GM21367 (cell line): ENCODE data around the gene RASSF5.
"Not testable (repeated sequence)": the region's sequence is repeated elsewhere in the genome, so short reads cannot be mapped to it uniquely, and the experiment has no call there.

Experiments
- ATAC-seq: cut with Tn5 transposase; IDR thresholded peaks from one replicate; pipeline ENCODE4 v1.9.1; 2021; ENCODE audit not compliant: unreplicated experiment

The RASSF5 gene

DNA sequence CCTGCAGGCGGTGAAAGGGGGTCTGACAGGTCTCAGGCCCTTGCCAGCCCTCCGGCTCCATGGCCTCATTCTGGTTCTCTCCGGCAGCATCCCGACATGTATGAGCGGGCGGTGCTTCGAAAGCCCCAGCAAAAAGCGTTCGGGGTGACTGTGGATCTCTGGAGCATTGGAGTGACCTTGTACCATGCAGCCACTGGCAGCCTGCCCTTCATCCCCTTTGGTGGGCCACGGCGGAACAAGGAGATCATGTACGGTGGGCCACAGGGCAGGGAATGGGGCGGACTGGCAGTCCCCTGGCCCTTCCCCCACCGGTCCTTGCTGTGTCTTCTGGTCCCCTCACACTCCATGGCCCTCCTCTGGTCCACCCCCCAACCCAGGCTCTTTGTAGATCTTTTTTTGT is 30.7 kb upstream of the RASSF5 start:
- no peak for ATAC-seq

DNA sequence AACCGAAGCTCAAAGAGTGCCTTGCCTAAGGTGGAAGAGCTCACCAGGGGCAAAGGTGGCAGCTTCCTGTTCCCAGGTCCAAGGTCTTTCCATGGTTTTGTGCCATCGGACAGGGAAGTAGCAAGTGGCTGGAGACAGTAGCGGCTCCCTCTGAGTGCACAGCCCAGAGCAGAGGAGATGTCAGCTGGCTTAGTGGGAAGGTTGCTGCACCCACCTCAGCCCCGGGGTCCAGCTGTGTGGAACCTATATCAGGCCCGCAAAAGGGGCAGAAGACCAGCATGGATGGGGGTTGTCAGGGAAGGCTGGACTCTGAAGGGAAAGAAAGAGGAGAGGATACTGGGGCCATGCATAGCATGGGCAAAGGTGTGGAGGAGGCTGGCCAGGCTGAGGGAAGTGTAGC is 30.2 kb upstream of the RASSF5 start:
- ATAC-seq = no peak

DNA sequence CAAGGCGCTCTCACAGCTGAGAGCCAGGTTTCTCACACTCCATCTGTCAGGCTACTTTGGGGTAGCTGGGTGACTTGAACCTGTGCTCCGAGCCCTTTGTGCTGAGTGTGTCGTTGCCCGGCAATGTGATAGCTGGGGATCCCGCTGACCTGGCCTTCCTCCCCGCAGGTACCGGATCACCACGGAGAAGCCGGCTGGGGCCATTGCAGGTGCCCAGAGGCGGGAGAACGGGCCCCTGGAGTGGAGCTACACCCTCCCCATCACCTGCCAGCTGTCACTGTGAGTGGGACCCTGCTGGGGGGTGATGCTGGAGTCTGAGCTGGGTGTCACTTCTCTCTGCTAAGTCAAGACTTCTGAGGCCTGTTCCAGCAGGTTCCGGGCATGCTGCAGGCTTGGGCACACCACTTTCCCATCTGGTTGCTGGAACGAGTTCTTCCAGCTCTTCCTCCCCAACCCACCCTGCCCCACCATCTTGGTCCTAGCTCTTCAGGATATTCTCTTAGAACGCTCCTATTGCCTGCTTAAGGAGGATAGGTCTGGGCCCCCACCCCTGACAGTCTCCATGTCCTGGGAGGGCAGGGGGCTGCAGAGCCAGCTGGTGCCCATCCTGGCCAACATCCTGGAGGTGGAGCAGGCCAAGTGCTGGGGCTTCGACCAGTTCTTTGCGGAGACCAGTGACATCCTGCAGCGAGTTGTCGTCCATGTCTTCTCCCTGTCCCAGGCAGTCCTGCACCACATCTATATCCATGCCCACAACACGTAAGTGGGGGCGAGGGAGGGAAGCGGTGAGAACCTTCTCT is 29.6 kb upstream of the RASSF5 start:
- ATAC-seq = no peak

DNA sequence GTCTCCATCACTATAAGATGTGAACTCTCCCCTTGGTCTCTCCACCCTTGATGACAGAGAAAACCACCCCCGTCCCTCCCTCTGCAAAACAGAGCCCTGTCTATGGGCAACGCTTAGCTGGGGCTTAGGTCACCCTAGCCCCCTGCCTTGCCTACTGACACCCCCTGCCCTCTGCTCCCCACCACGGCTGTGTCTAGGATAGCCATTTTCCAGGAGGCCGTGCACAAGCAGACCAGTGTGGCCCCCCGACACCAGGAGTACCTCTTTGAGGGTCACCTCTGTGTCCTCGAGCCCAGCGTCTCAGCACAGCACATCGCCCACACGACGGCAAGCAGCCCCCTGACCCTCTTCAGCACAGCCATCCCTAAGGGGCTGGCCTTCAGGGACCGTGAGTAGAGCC is 28.6 kb upstream of the RASSF5 start:
- ATAC-seq = no peak

DNA sequence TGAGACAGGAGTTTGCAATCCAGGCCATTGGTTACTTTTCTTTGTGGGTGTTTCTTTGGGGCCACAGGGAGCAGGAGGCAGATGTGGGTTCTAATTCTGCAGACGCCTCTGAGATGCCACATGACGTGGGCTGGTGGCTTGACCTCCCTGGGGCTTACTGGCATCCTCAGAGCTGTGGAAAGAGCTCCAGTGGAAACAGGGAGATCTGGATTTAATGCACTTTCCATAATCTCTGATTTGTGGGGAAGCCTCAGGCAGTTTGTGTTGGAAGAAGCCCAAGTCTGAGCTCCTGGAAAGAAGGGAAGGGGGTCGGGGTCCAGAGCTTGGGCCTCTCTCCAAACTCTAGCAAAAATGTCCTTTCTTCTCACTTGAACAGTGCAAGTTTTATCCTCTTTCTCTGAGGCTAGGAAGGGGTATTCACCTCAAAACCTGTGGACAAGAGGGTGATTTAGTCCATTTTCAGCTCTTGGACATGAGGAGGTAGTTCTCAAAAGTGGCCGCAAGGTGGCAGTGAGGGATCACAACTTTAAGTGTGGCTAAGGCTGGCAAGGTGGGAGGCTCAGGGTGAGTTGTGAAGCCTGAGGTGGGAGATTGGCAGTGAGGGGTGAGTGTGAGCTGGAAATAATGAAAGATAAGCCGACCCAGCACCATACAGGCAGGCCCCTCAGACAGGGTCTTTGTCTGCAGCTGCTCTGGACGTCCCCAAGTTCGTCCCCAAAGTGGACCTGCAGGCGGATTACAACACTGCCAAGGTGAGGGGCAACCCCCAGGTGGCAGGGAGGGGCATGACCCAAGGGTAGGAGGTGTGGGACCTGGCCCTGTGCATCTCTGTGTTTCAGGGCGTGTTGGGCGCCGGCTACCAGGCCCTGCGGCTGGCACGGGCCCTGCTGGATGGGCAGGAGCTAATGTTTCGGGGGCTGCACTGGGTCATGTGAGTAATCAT is 27.9 kb upstream of the RASSF5 start:
- ATAC-seq = no peak

DNA sequence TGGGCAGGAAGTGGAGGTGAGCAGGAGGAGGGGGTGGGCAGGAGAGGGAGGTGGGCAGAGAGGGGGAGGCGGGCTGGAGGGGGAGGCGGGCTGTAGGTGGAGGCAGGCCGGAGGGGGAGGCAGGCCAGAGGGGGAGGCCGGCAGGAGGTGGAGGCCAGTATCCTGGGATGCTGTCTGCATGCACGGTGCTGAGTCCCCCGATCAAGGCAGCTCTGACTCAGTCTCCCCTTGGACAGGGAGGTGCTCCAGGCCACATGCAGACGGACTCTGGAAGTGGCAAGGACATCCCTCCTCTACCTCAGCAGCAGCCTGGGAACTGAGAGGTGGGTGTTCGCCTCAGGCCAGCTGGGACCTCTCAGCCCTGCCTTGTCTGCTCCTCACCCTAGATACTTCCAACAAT is 27.1 kb upstream of the RASSF5 start:
- ATAC-seq = no peak

DNA sequence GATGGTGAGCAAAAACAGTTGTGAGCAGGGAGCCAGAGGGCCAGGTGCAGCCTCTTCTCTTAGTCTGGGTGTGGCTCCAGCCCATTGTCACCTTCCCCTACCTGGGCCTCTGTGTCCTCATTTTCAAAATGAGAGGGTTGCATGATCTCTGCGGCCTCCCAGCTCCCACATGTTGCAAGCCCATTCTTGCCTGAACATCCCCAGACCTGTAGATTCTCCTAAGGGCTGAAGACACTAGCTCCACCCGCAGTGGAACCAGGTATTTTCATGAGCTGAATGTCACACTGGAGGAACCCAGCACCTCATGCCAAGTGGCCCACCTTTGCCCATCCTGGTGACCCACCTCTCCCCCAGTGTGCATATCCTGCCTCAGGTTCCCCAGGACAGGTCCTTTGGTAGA is 24.7 kb upstream of the RASSF5 start:
- no peak for ATAC-seq

DNA sequence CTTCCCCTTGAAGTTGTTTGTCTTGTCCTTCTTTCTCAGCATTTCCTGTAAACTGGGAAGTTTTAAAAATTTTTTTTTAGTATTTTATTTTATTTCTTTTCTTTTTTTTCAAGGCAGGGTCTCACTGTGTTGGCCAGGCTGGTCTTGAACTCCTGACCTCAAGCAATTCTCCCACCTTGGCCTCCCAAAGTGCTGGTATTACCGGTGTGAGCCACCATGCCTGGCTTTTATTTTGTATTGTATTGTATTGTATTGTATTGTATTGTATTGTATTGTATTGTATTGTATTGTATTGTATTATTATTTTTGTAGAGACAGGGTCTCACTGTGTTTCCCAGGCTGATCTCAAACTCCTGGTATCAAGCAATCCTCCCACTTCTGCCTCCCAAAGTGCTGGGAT is 23.5 kb upstream of the RASSF5 start:
- ATAC-seq = not testable (repeated sequence)

DNA sequence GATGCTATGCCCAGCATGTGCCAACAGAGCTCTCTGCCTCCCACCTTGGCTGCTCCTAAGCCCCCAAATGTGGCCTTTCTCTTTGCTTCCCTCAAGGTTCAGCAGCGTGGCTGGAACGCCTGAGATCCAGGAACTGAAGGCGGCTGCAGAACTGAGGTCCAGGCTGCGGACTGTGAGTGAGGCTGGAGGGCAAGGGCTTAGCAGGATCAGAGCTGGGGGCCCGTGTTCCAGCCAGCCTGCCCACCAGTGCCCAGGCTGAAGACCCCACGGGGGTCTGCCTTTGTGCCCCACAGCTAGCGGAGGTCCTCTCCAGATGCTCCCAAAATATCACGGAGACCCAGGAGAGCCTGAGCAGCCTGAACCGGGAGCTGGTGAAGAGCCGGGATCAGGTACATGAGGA is 22.4 kb upstream of the RASSF5 start:
- no peak for ATAC-seq

DNA sequence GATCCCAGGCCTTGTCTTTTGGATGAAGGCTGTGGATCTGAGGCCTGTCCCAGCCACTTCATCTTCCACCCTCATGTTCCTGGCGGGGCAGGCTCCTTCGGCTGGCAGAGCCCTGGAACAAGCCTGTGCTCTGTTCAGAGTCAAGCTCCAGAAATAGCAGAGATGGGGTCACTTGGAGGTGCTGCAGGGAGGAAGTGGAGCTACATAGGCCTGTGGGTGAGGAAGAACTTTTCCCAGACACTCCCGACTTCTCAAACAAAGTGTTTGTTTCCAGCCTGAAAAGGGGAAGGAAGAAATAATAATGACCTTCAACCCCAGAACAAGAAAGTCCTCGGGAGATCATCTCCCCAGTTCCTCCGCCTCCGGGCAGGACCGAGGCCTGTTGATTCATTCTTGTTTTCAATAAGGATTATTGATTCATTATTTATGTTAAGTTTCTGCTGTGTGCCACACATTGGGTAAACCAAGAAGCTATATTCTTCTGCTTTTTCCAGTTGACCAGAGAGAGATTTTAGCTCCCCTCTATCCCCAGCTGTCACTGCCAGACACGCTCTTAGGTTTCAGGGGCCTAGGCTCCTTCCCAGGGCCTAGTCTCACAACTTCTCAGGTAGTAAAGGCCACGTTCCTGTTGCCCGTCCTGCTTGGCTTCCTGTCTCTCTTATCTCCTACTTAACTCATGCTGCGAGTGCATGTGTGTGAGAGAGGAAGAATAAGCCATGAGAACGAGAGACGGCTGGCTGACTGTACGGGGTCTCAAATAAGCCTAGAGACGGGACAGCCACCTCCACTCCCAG is 20.1 kb upstream of the RASSF5 start:
- ATAC-seq = no peak

DNA sequence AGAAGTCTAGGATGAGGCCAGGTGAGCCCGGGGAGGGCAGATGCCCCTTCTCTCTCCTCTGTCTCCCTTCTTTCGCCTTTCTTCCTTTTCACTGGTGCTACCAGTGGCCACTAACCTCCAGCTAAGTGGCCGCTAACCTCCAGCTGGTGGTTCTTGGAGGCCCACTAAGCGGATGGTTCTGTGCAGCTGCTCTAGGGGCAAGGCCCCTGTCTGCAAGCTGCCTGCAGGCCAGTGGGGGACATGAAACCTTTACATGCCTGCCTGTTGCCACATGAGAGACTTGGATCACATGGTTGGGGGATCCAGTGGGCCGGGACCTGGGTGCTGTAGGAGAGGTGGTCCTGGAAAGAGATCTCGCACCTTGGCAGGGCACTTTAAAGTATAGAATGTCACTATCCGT is 19.4 kb upstream of the RASSF5 start:
- no peak for ATAC-seq

DNA sequence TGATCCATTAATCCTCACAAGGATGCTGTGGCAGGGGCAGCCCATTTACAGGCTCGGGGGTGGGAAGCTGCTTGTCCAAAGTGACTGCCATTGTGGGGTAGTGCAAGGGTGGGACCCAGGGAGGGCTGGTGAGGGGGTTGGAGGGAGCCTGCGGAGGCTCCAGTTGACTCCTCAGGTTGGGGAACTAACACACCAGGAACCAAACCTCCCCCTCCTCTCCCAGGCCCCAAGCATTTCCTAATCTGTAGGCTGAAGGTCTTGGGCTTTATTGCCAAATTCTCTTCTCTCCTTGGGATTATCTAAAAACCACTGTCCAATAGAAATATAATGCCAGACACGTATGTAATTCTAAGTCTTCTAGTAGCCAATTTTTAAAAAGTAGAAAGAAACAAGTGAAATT is 18.9 kb upstream of the RASSF5 start:
- no peak for ATAC-seq

DNA sequence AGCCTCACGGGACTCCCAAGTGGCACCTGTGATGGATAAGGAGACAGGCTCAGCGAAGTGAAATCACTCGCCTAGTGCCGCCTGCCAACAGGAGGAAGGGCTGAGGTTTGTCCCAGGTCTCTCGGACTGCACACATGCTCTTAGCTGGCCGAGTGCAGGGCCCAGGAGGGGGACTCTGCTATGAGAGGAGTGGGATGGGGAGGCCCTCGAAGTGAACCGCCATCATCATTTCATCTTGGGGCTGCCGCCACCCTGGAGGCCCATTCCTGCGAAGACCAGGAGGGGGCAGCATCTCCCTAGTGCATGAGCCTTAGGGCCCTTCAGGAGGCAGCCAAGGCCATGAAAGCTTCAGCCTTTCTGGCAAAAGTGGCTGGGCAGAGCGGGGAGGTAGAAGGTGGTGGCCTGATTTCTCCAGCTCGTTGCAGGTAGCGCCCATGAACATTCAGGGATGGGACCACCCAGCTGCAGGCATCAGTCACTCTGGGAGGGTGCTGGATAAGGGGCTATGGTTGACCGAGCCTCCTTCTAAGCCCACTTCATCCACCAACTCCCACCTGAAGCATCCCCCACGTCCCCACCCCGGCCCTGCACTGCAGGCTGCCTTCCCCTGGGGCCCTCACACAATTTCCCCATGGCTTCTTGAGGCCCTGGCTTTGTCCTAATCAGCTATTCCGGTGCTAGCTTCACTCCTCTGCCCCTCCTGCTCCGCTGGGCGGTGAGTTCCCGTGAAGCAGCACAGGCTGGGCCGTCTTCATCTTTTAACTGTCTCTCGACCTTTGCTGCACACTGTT is 17.2 kb upstream of the RASSF5 start:
- ATAC-seq = no peak

DNA sequence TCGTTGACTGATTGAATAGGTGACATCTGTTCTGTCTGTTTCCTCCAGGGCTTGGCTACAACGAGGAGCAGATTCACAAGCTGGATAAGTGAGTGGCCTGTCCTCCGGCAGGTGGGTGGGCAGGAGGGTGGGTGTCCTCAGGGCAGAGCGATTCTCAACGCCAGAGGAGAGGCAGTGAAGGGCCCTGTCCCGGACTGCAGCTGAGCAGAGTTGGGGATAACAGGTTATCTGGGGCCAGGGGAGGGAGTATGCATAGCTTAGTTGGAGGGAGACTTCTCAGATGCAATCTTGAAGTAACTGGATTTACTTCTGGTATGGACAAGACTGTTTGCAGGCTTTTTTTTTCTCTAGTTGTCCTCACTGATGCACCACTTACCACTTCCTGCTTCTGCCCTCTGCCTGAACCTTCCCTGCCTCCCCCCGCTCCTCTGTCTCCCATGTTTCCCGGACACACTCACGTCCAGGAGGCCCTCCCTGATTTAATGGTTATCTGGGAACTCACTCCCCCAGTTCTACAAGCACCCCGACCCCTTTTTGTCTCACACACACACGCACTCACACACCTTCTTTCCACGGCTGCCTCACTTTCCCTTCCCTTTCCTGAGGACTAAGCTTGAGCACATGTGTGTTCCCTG is 16.4 kb upstream of the RASSF5 start:
- ATAC-seq = no peak

DNA sequence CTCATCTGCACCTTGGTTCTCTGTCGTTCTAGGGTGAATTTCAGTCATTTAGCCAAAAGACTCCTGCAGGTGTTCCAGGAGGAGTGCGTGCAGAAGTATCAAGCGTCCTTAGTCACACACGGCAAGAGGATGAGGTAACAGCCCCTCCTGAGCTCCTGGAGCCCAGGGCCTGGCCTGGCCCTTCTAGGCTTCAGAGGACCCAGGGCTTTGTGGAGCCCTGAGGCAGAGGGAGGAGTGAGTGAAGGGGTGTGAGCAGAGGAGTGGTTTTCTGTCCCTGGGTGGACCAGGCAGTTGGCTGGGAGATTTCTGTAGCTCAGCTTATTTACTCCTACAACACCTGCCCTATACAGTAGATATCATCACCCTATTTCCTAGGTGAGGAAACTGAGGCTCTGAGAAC is 15.7 kb upstream of the RASSF5 start:
- no peak for ATAC-seq

DNA sequence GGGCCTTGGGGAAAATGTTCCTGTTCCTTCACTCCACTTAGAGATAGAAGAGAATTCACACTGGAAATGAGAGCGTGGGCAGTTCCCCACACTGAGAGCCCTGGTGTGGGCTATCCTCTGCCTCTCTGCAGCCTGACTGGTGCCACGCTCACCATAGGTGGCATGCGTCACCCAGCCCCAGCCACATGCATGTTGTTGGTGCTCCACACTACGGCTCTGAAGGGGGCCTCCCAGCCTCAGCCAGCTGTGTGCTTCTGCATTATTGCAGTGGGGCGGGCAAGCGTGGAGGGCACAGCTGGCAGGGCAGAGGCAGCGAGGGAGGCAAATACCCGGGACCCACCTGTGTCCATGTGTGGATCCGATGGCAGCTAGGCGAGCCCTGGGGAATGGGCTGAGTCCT is 14.7 kb upstream of the RASSF5 start:
- no peak for ATAC-seq

DNA sequence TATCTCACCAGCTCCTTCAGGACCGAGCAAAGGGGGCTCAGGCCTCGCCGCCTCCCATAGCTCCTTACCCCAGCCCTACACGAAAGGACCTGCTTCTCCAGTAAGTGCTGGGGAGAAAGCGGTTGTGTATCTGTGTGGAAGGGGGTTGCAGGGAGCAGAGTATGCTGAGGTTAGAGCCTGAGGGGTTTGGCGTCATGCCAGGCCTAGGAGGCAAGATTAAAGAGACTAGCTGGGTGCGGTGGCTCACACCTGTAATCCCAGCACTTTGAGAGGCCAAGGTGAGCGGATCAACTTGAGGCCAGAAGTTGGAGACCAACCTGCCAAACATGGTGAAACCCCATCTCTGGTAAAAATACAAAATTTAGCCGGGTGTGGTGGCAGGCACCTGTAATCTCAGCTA is 14.1 kb upstream of the RASSF5 start:
- ATAC-seq = no peak

DNA sequence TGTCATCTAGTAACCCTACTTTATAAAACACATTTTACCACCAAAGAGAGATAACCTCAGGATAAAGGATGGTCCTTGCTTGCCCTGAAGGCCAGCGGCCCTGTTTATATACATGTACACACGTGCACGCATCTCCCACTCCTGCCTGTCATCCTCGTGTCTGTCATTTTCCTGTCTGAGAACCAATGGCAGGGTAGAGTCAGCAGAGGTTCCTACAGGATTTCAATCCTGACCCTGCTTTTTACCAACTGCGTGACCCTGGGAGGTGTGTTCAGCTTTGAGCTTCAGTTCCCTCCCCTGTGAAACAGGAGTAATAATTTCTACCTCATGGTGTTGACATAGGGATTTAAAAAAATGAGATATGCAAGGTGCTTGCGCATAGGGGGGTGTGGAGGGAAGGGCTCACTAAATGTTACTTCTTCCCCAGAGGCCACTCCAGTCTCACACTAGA is 12.3 kb upstream of the RASSF5 start:
- ATAC-seq = no peak

DNA sequence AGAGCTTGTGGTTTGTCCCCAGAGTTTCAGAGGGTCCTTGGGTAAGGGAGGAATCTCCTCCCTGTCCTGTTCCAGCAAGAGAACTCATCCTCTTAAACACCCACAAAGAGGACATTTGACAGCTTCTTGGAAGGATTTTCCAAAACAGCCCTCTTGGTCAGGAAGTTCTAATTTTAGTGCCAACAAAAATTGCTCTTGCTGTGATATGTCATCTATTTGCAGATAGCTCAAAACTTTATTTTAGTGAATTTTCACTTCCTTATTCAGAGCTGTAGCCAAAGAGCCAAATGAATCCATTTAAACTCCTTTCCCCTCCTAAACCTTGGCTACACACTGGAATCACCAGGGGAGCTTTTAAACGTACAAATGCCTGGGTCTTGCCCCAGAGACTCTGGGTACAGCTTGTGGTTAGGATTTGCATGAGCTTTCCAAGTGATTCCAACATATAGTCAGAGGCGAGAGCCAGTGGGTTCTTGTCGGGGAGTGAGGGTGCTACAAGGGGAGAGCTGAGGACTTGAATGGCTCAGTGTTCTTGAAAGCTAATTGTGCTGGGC is 11.8 kb upstream of the RASSF5 start:
- peak; percentile 17 for ATAC-seq
